Thoracic aorta (tissue), 2 donors: ENCODE measurements around the gene CLEC2D. TPM values are rescaled to one million over a fixed set of nuclear protein-coding genes. Genes with fewer than 3 reads are reported as not detected.

ENCODE experiments used
- ATAC-seq: fragments of 150-250 bp; one replicate; pipeline ENCODE4 v1.8.0; 2017; ENCODE audit warnings: low read depth; ENCODE audit not compliant: insufficient number of reproducible peaks, low FRiP score
- DNase-seq: peaks from one replicate; pipeline ENCODE4 v3.0.0-alpha.2; 2020; ENCODE audit warnings: low spot score
- H3K27ac ChIP-seq, 2 donors: fragments of 200-600 bp; sonication (generic); 1 replicate in 1 of 2; 2 replicates in 1 of 2; pipeline ENCODE4 v1.5.1; 2016; ENCODE audit warnings: mild to moderate bottlenecking in 2 of 2, moderate library complexity in 2 of 2
- H3K27me3 ChIP-seq: fragments of 200-600 bp; sonication (generic); replicated peaks from 2 replicates; pipeline ENCODE4 v1.6.0; 2016; ENCODE audit warnings: mild to moderate bottlenecking; ENCODE audit not compliant: insufficient read depth
- H3K36me3 ChIP-seq: fragments of 200-600 bp; sonication (generic); one replicate; pipeline ENCODE4 v1.5.1; 2016
- H3K4me1 ChIP-seq, 2 donors: fragments of 200-600 bp; sonication (generic); 1 replicate in 1 of 2; 2 replicates in 1 of 2; pipeline versions ENCODE4 v1.5.1 to v1.6.0; 2016; ENCODE audit warnings: low read depth in 2 of 2, mild to moderate bottlenecking in 1 of 2; ENCODE audit not compliant: control insufficient read depth in 1 of 2
- H3K4me3 ChIP-seq: fragments of 200-600 bp; sonication (generic); 2 replicates; pipeline ENCODE4 v1.5.1; 2016; ENCODE audit warnings: mild to moderate bottlenecking
- H3K9me3 ChIP-seq: fragments of 200-600 bp; sonication (generic); 2 replicates; pipeline ENCODE4 v1.5.1; 2016
- CTCF ChIP-seq: fragments of 200-600 bp; sonication (generic); IDR thresholded peaks from one replicate; pipeline ENCODE4 v1.5.1; 2019; ENCODE audit warnings: antibody characterized with exemption
- total RNA-seq, 2 donors: library from RNA; depleted of rRNA; stranded (reverse); fragments of >200 nt; gene quantifications; one replicate each; pipeline versions ENCODE4 v1.1.0 to v1.2.3, GENCODE V29; 2016

CLEC2D gene
- total RNA-seq, 2 donors from 2014 or later: 19.2 to 30.8 TPM

DNA sequence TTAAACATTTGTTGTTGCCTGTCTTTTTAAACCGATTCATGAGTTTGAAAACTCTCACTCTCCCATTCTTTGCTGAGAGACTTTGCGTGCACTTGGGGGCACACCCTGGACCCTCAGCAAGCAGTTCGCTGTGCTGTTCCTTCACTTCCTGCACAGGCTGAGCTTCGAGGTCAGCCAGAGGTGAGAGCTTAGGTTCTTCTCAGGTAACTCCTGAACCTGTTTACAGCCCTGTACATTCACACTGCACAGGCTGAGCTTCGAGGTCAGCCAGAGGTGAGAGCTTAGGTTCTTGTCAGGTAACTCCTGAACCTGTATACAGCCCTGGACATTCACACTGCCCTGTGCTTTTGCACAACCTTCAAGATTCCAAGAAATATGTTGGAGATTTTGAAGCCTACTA, 73.1 kb downstream of the CLEC2D start:
- Histone ChIP-seq H3K4me1 (no peaks in the 10 kb centered on the region), H3K36me3 (no peaks in the 10 kb centered on the region), H3K9me3 (no peaks in the 10 kb centered on the region), H3K4me3 (no peak overlapping the region), H3K27ac (no peak overlapping the region), H3K27me3 (no peaks in the 10 kb centered on the region)
- TF ChIP-seq CTCF: no peak
- DNase-seq: no peak
- ATAC-seq: no peak

DNA sequence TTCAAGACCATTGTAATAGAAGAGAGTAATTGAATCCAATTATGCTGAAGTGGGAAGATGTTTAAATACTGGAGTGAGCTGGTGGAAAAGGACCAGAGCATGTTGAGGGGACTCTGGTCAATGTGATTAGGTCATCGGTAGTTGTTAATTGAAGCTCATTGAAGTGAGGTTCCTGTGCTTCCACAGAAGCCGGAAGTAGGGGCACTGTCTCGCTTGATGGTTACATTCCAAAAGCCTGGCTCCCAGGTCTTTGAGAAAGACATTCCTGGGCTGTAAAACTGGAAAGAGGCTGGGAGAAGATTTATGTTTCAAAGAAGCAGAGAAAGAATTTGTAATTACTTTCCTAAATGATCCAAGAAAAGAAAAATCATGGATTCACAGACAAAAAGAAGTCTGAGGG, 75.7 kb downstream of the CLEC2D start:
- Histone ChIP-seq H3K4me3 (no peak overlapping the region), H3K27ac (no peak overlapping the region), H3K9me3 (no peaks in the 10 kb centered on the region), H3K27me3 (no peaks in the 10 kb centered on the region), H3K4me1 (no peaks in the 10 kb centered on the region), H3K36me3 (no peaks in the 10 kb centered on the region)
- no peak for TF ChIP-seq CTCF
- DNase-seq (no peak), ATAC-seq (no peak)

Other genes starting within 250 kb of the CLEC2D start
- gene KLRB1, start 61.8 kb upstream of the CLEC2D start, total RNA-seq: 1 to 10 TPM in 1 of 2 donors, not detected in 1; 1.6 TPM
- 1 to 10 TPM in 1 of 2 donors, not detected in 1; 1.9 TPM for gene CLECL1, start 63.4 kb downstream of the CLEC2D start, total RNA-seq
- 10 to 100 TPM in 1 of 2 donors, 1 to 10 TPM in 1; 5.8 to 40.3 TPM for gene CD69, start 91.2 kb downstream of the CLEC2D start, total RNA-seq
- under 1 TPM; 0.54 to 0.92 TPM for gene KLRF1, start 157.8 kb downstream of the CLEC2D start, total RNA-seq
- 10 to 100 TPM; 13.1 to 14.9 TPM for gene CLEC2B, start 199.6 kb downstream of the CLEC2D start, total RNA-seq
- not detected for gene KLRF2, start 211.8 kb downstream of the CLEC2D start, total RNA-seq